ENCODE results near the gene MFSD8.
A peak's percentile ranks its signal among the peaks of the same experiment; 100 is the strongest.
"Not testable (repeated sequence)": the region's sequence is repeated elsewhere in the genome, so short reads cannot be mapped to it uniquely, and the experiment has no call there.

The MFSD8 gene

DNA sequence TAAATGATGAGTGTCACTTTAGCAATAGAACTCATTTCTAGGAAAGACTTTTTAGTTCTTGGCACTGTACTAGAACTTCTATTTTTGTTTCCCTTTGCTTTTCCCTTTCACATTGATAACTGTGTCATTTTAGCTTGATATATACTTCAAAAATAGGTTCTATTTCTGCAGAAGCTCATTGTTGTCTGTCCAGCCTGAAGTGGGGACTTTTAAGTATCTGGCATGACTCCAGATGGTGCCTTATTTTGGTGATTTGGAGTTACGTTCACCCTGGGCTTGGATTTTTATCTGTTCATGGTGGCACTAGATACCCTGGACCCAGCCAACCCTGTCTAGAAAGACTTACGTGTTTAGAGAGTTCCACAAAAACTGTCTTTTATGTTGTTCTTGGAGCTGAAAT is 3.6 kb upstream of the MFSD8 start:
- DNase-seq, result no peak
- Mint-ChIP-seq H3K4me3 (no peak overlapping the region), H3K9me3 (no peaks in the 10 kb centered on the region), H3K27ac (no peak overlapping the region), H3K27me3 (ENCODE audit: low read depth, poor library complexity) (no peaks in the 10 kb centered on the region), H3K4me1 (peaks cover 15% of the 10 kb centered on the region), H3K36me3 (ENCODE audit: low read depth) (peaks cover 4% of the 10 kb centered on the region)
- TF ChIP-seq, protein P1, sequence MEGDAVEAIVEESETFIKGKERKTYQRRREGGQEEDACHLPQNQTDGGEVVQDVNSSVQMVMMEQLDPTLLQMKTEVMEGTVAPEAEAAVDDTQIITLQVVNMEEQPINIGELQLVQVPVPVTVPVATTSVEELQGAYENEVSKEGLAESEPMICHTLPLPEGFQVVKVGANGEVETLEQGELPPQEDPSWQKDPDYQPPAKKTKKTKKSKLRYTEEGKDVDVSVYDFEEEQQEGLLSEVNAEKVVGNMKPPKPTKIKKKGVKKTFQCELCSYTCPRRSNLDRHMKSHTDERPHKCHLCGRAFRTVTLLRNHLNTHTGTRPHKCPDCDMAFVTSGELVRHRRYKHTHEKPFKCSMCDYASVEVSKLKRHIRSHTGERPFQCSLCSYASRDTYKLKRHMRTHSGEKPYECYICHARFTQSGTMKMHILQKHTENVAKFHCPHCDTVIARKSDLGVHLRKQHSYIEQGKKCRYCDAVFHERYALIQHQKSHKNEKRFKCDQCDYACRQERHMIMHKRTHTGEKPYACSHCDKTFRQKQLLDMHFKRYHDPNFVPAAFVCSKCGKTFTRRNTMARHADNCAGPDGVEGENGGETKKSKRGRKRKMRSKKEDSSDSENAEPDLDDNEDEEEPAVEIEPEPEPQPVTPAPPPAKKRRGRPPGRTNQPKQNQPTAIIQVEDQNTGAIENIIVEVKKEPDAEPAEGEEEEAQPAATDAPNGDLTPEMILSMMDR (IDR thresholded peaks at IDR 0.05), result no peak

DNA sequence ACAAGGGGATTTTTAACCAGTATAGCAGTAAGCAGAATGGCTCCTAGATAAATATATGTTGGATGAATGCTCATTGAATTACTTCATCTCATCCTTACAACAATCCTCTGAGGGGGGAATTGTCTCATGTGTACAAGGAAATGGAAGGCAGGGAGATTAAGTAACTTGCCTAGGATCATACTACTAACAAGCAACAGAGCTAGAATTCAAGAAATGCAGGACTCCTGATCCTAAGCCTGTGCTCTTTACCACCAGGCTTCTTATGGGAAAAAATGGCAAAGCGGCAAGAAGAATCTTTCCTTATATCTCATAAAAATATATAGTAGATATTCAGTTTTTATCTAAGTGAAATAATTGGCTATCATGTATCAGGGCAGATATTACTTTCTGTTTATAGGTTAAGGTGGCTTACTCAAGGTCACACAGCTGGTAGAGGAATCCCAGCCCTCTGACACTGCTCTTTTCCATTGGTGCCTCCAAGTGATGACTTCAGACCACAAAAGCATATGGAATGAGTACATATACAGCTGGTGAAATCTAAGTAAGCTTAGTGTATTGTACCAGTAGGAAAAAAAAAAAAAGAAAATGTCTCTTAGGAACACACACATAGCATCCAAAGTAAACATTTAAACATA is 2.3 kb upstream of the MFSD8 start:
- TF ChIP-seq, protein P1 (IDR thresholded peaks at IDR 0.05), result no peak
- no peaks in the 10 kb centered on the region for H3K27me3 Mint-ChIP-seq (ENCODE audit: low read depth, poor library complexity)
- peaks cover 14% of the 10 kb centered on the region for H3K36me3 Mint-ChIP-seq (ENCODE audit: low read depth)
- H3K9me3 Mint-ChIP-seq, result no peaks in the 10 kb centered on the region
- no peak for DNase-seq
- H3K4me1 Mint-ChIP-seq, result peaks cover 26% of the 10 kb centered on the region
- H3K4me3 Mint-ChIP-seq, result peak overlapping the region; percentile 72
- H3K27ac Mint-ChIP-seq, result no peak overlapping the region

DNA sequence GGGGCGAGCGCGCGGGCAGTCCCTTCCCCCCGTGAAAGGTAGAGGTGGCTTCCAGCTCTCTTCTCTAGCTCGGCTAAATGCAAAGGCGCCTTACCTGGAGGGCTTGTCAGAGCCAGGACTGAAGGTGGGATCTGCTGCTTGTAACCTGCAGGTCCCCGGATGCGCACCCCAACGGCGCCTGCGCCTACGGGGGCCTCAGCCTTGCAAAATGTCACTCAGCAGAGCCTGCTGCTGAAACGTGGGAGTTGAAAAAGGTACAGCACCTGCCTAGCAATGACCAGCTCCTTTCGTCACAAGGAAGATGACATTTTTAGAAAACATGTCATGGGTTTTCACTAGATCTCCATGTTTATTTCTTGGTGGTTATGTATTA is 816 bp upstream of the MFSD8 start:
- Mint-ChIP-seq H3K27ac (peak overlapping the region; percentile 98), H3K4me3 (peak overlapping the region; percentile 95), H3K4me1 (peaks cover 26% of the 10 kb centered on the region), H3K36me3 (ENCODE audit: low read depth) (peaks cover 28% of the 10 kb centered on the region), H3K9me3 (no peaks in the 10 kb centered on the region), H3K27me3 (ENCODE audit: low read depth, poor library complexity) (no peaks in the 10 kb centered on the region)
- TF ChIP-seq, protein P1 (IDR thresholded peaks at IDR 0.05), result no peak
- DNase-seq, result no peak

DNA sequence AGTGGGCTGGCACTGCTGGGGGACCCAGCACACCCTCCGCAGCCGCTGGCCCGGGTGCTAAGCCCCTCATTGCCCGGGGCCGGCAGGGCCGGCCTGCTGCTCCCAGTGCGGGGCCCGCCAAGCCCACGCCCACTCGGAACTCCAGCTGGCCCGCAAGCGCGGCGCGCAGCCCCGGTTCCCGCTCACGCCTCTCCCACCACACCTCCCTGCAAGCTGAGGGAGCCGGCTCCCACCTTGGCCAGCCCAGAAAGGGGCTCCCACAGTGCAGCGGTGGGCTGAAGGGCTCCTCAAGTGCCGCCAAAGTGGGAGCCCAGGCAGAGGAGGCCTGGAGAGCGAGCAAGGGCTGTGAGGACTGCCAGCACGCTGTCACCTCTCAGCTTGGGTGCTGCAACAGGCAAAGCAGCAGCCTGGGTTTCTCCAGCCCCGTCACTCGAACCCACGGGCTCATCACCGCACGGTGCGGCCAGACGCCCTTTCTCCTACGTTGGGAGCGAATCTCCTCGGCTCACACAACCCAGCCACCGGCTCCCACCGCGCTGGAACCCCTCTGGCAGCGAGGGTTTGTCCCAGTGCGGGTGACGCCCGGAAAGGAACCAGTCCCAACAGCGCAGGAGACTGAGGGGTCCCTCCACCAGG is 429 bp downstream of the MFSD8 start:
- H3K27ac Mint-ChIP-seq, result peak overlapping the region; percentile 98
- peaks cover 28% of the 10 kb centered on the region for H3K36me3 Mint-ChIP-seq (ENCODE audit: low read depth)
- H3K9me3 Mint-ChIP-seq; H3K27me3 Mint-ChIP-seq (ENCODE audit: low read depth, poor library complexity): not testable (repeated sequence)
- H3K4me3 Mint-ChIP-seq, result peak overlapping the region; percentile 95
- DNase-seq, result peak; percentile 49
- H3K4me1 Mint-ChIP-seq, result peaks cover 26% of the 10 kb centered on the region

DNA sequence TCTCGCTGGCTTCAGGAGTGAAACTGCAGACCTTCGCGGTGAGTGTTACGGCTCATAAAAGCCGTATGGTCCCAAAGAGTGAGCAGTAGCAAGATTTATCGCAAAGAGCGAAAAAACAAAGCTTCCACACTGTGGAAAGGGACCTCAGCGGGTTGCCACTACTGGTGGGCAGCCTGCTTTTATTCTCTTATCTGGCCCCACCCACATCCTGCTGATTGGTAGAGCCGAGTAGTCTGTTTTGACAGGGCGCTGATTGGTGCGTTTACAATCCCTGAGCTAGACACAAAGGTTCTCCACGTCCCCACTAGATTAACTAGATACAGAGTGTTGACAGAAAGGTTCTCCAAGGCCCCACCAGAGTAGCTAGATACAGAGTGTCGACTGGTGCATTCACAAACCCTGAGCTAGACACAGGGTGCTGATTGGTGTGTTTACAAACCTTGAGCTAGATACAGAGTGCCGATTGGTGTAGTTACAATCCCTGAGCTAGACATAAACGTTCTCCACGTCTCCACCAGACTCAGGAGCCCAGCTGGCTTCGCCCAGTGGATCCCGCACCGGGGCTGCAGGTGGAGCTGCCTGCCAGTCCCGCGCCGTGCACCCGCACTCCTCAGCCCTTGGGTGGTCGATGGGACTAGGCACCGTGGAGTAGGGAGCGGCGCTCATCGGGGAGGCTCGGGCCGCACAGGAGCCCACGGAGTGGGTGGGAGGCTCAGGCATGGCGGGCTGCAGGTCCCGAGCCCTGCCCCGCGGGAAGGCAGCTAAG is 1.2 kb downstream of the MFSD8 start:
- peaks cover 28% of the 10 kb centered on the region for H3K36me3 Mint-ChIP-seq (ENCODE audit: low read depth)
- peaks cover 26% of the 10 kb centered on the region for H3K4me1 Mint-ChIP-seq
- not testable (repeated sequence) for H3K27ac Mint-ChIP-seq; H3K9me3 Mint-ChIP-seq; H3K27me3 Mint-ChIP-seq (ENCODE audit: low read depth, poor library complexity)
- peak overlapping the region; percentile 81 for H3K4me3 Mint-ChIP-seq
- peak; percentile 8 for DNase-seq

DNA sequence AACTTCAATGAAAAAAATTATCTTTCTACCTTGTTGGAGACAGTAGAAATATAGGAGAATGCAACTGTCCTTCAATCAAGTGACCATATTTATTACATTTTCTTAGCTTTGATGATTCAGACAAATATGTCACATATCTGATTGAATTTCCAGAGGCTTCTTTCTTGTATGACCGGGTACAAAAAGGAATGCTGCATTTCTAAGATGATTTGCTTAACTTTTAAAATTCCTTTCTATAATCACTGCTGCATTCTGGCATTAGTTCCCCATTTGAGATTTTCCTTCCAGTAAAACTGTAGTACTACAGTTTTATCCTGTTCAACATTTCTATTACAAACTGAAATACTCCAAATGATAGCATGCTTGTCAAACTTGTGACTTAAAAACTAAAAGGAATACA is 5.2 kb downstream of the MFSD8 start:
- no peak for DNase-seq
- Mint-ChIP-seq H3K36me3 (ENCODE audit: low read depth) (peaks cover 54% of the 10 kb centered on the region), H3K9me3 (no peaks in the 10 kb centered on the region), H3K27me3 (ENCODE audit: low read depth, poor library complexity) (no peaks in the 10 kb centered on the region), H3K4me3 (no peak overlapping the region), H3K27ac (no peak overlapping the region), H3K4me1 (peaks cover 13% of the 10 kb centered on the region)
- TF ChIP-seq, protein P1 (IDR thresholded peaks at IDR 0.05), result no peak
